Calu3 (cell line): ENCODE results near the gene SUMO3. TPM values are rescaled to one million over a fixed set of nuclear protein-coding genes. Genes with fewer than 3 reads are reported as not detected.

ENCODE experiments used
- BruUV-seq: library from RNA; stranded (reverse); fragments of 400-500 nt; replicated peaks from 2 replicates; lab custom pipeline; 2021; lab: Mats Ljungman, UMichigan
- CTCF ChIA-PET: fragments of 300-600 bp; sonication (Branson Sonifier 250); formaldehyde crosslinking; loops from one replicate; lab custom pipeline; 2022; ENCODE audit warnings: antibody characterized with exemption; lab: Charles Lee
- DNase-seq: peaks from one replicate; pipeline ENCODE4 v3.0.0; 2022
- H3K27ac Mint-ChIP-seq: one replicate; pipeline ENCODE4 v1.8.0; 2022; ENCODE audit warnings: mixed read lengths; ENCODE audit not compliant: unreplicated experiment
- H3K27me3 Mint-ChIP-seq: one replicate; pipeline ENCODE4 v1.8.0; 2022; ENCODE audit warnings: mixed read lengths; ENCODE audit not compliant: unreplicated experiment
- H3K36me3 Mint-ChIP-seq: one replicate; pipeline ENCODE4 v1.8.0; 2022; ENCODE audit warnings: mild to moderate bottlenecking, moderate library complexity, mixed read lengths; ENCODE audit not compliant: insufficient read depth, unreplicated experiment
- H3K4me1 Mint-ChIP-seq: one replicate; pipeline ENCODE4 v1.8.0; 2022; ENCODE audit warnings: mild to moderate bottlenecking, low read depth, mixed read lengths; ENCODE audit not compliant: unreplicated experiment
- H3K4me3 Mint-ChIP-seq: one replicate; pipeline ENCODE4 v1.8.0; 2022; ENCODE audit warnings: mild to moderate bottlenecking, low read depth, moderate library complexity, mixed read lengths; ENCODE audit not compliant: unreplicated experiment
- H3K9me3 Mint-ChIP-seq: one replicate; pipeline ENCODE4 v1.8.0; 2022; ENCODE audit warnings: low read depth, mixed read lengths; ENCODE audit not compliant: unreplicated experiment
- intact Hi-C: fragments of 100-400 bp; cut with micrococcal nuclease; formaldehyde crosslinking; loops from one replicate; pipeline ENCODE4 v1.10.0; 2022; ENCODE audit not compliant: unreplicated experiment
- total RNA-seq: library from RNA; stranded (reverse); gene quantifications from 2 replicates; pipeline ENCODE4 v1.2.3, GENCODE V29; 2022
- TF ChIP-seq, protein P1 (sequence below): fragments of 200-600 bp; IDR thresholded peaks from one replicate; pipeline ENCODE4 v1.8.0; 2022; ENCODE audit warnings: antibody characterized with exemption; ENCODE audit not compliant: unreplicated experiment

Gene SUMO3
- total RNA-seq, 1 experiment from 2014 or later: 56.7 TPM

DNA sequence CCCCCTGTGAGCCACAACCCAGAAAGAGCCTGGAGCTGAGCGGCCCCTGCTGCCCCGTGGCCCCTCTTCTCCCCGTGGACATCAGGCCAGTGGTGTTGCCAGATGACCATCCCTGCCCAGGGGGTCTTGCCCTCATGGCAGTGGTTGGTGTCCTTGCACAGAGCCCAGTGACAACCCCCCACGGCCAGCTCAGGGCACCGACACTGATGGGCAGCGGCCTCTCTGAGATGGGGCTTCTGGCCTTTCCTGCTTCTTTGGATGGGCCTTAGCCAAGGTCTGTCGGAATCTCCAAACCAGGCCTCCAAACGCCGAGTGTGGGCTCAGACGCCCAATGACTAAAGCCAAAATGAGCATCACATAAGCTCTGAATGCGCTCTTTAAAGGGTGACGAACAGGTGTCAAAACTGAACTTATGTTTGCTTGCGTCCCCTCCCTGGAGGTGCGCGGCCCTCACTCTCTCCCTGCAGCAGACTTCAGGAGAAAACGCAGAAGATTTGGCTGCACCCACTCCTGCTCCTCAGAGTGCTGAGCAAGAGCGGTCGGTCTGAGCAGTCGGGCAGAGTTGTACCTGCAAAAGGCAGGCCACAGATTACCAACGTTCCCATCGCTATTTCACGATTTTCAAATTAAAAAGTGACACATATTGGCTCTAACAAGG is 58.1 kb downstream of the SUMO3 start:
- no peak overlapping the region for H3K4me3 Mint-ChIP-seq
- no peak for DNase-seq
- TF ChIP-seq, protein P1, sequence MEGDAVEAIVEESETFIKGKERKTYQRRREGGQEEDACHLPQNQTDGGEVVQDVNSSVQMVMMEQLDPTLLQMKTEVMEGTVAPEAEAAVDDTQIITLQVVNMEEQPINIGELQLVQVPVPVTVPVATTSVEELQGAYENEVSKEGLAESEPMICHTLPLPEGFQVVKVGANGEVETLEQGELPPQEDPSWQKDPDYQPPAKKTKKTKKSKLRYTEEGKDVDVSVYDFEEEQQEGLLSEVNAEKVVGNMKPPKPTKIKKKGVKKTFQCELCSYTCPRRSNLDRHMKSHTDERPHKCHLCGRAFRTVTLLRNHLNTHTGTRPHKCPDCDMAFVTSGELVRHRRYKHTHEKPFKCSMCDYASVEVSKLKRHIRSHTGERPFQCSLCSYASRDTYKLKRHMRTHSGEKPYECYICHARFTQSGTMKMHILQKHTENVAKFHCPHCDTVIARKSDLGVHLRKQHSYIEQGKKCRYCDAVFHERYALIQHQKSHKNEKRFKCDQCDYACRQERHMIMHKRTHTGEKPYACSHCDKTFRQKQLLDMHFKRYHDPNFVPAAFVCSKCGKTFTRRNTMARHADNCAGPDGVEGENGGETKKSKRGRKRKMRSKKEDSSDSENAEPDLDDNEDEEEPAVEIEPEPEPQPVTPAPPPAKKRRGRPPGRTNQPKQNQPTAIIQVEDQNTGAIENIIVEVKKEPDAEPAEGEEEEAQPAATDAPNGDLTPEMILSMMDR: no peak
- no peaks in the 10 kb centered on the region for H3K36me3 Mint-ChIP-seq
- intact Hi-C loops: no loop called here
- CTCF ChIA-PET: interaction anchor here (1.1 kb wide), 1 partner anchor 48 kb away, joined by 8 read pairs; the partner anchor contains the start of gene TSPEAR
- no peak overlapping the region for H3K27ac Mint-ChIP-seq
- H3K27me3 Mint-ChIP-seq: peaks cover 42% of the 10 kb centered on the region
- BruUV-seq: no TSS peak
- peaks cover 9% of the 10 kb centered on the region for H3K4me1 Mint-ChIP-seq
- H3K9me3 Mint-ChIP-seq: no peaks in the 10 kb centered on the region

- TF ChIP-seq, protein P1: no peak
- peaks cover 42% of the 10 kb centered on the region for H3K27me3 Mint-ChIP-seq
- intact Hi-C loops: no loop called here
- H3K4me1 Mint-ChIP-seq: peaks cover 9% of the 10 kb centered on the region
- DNase-seq: no peak
- no peak overlapping the region for H3K27ac Mint-ChIP-seq
- CTCF ChIA-PET: interaction anchor here (0.5 to 1.1 kb wide), 2 partner anchors 20 to 48 kb away, joined by 3 to 8 read pairs; partner anchors contain the start of gene TSPEAR
- BruUV-seq: no TSS peak
- H3K4me3 Mint-ChIP-seq: no peak overlapping the region
- H3K9me3 Mint-ChIP-seq: no peaks in the 10 kb centered on the region
- H3K36me3 Mint-ChIP-seq: no peaks in the 10 kb centered on the region
These were observed 58.9 kb downstream of the SUMO3 start for GRCh38 chr21:44758781-44759627.

- BruUV-seq: no TSS peak
- intact Hi-C loops: no loop called here
- CTCF ChIA-PET: no interaction called here
- Mint-ChIP-seq H3K9me3 (no peaks in the 10 kb centered on the region), H3K27me3 (peaks cover 42% of the 10 kb centered on the region), H3K4me3 (no peak overlapping the region), H3K4me1 (peaks cover 9% of the 10 kb centered on the region), H3K27ac (no peak overlapping the region), H3K36me3 (no peaks in the 10 kb centered on the region)
- TF ChIP-seq, protein P1: no peak
- DNase-seq: no peak
These were observed 59.7 kb downstream of the SUMO3 start for GRCh38 chr21:44758141-44758561.

- peaks cover 42% of the 10 kb centered on the region for H3K27me3 Mint-ChIP-seq
- H3K4me1 Mint-ChIP-seq: peaks cover 9% of the 10 kb centered on the region
- H3K27ac Mint-ChIP-seq: no peak overlapping the region
- no TSS peak for BruUV-seq
- CTCF ChIA-PET: no interaction called here
- no peak overlapping the region for H3K4me3 Mint-ChIP-seq
- H3K9me3 Mint-ChIP-seq: no peaks in the 10 kb centered on the region
- DNase-seq: no peak
- H3K36me3 Mint-ChIP-seq: no peaks in the 10 kb centered on the region
- intact Hi-C loops: no loop called here
- TF ChIP-seq, protein P1: no peak
These were observed 60.1 kb downstream of the SUMO3 start for GRCh38 chr21:44757731-44758130.
